HCT116 (cell line): ENCODE data around the gene CAMKK1. TPM values are rescaled to one million over a fixed set of nuclear protein-coding genes. Genes with fewer than 3 reads are reported as not detected.

Source experiments
- ATAC-seq: fragments of 200-7000 bp; cut with Tn5 transposase; 2 replicates; pipeline ENCODE4 v1.9.1; 2020; ENCODE audit warnings: mild to moderate bottlenecking, moderate library complexity
- BruUV-seq: library from RNA; stranded (reverse); fragments of 400-500 nt; replicated peaks from 2 replicates; lab custom pipeline; 2021; lab: Mats Ljungman, UMichigan
- CTCF ChIA-PET: fragments of 300-600 bp; sonication (Branson Sonifier 250); formaldehyde crosslinking; loops from one replicate; lab custom pipeline; 2021; ENCODE audit warnings: antibody characterized with exemption; lab: Charles Lee
- POLR2A ChIA-PET: fragments of 300-600, 350-600 bp; sonication (Branson Sonifier 250); formaldehyde crosslinking; loops from one replicate; lab custom pipeline; 2021; ENCODE audit warnings: antibody characterized with exemption; lab: Charles Lee
- RAD21 ChIA-PET, 2 experiments: fragments of 300-600 bp; sonication (Branson Sonifier 250); formaldehyde crosslinking; loops; one replicate each; lab custom pipeline; 2023; ENCODE audit warnings: low total read pairs in 2 of 2; ENCODE audit not compliant: uncharacterized antibody in 2 of 2, unreplicated experiment in 2 of 2, low non-redundant PET in 1 of 2; lab: Charles Lee
- DNase-seq: peaks from one replicate; pipeline ENCODE4 v3.0.0-alpha.2; 2010; ENCODE audit warnings: low read depth, low spot score
- H2AFZ ChIP-seq: fragments of 200-600 bp; shearing (Covaris generic), sonication (generic); 2 replicates; pipeline ENCODE4 v1.6.1; 2017; ENCODE audit warnings: low read depth, mixed run types, mixed read lengths, antibody characterized with exemption, low read length; ENCODE audit not compliant: poor library complexity, severe bottlenecking
- H3K27ac ChIP-seq: 2 replicates; pipeline ENCODE4 v1.5.1; 2012; ENCODE audit warnings: low read depth, low read length
- H3K27me3 ChIP-seq: fragments of 200-600 bp; sonication (generic); 2 replicates; pipeline ENCODE4 v1.6.1; 2016; ENCODE audit warnings: mixed run types, low read length, mixed read lengths; ENCODE audit not compliant: insufficient read depth
- H3K36me3 ChIP-seq, 2 experiments: fragments of 200-500 bp in 1 of 2; fragments of 200-600 bp in 1 of 2; sonication (Bioruptor generic) in 1 of 2; sonication (generic) in 1 of 2; 2 replicates each; pipeline versions ENCODE4 v1.5.1 to v1.6.1; 2014 to 2016; ENCODE audit warnings: low read length in 2 of 2, inconsistent platforms in 1 of 2, mixed read lengths in 1 of 2, mixed run types in 1 of 2; ENCODE audit not compliant: insufficient read depth in 2 of 2, control insufficient read depth in 1 of 2
- H3K4me1 ChIP-seq, 2 experiments: fragments of 200-600 bp in 1 of 2; sonication (generic) in 1 of 2; 2 replicates each; pipeline versions ENCODE4 v1.5.1 to v1.6.1; 2012 to 2017; ENCODE audit warnings: low read length in 2 of 2, inconsistent platforms in 1 of 2, mild to moderate bottlenecking in 1 of 2, mixed read lengths in 1 of 2, mixed run types in 1 of 2, moderate library complexity in 1 of 2; ENCODE audit not compliant: insufficient read depth in 2 of 2, control insufficient read depth in 1 of 2
- H3K4me2 ChIP-seq: fragments of 200-600 bp; sonication (generic); 2 replicates; pipeline ENCODE4 v1.6.1; 2017; ENCODE audit warnings: mixed run types, low read length, mixed read lengths
- H3K4me3 ChIP-seq, 2 experiments: fragments of 200-600 bp in 1 of 2; sonication (generic) in 1 of 2; replicated peaks in 1 of 2; 2 replicates each; pipeline ENCODE4 v1.5.1; 2011 to 2016; ENCODE audit warnings: low read length in 2 of 2, control low read depth in 1 of 2, low read depth in 1 of 2, mild to moderate bottlenecking in 1 of 2, mixed read lengths in 1 of 2, mixed run types in 1 of 2
- H3K79me2 ChIP-seq: fragments of 200-600 bp; sonication (generic); 2 replicates; pipeline ENCODE4 v1.6.1; 2017; ENCODE audit warnings: mild to moderate bottlenecking, mixed run types, low read length, moderate library complexity, mixed read lengths; ENCODE audit not compliant: insufficient read depth
- H3K9ac ChIP-seq: fragments of 200-600 bp; sonication (generic); 2 replicates; pipeline ENCODE4 v1.6.1; 2016; ENCODE audit warnings: low read length, mixed read lengths
- H3K9me2 ChIP-seq: fragments of 200-600 bp; sonication (generic), shearing (Covaris generic); 2 replicates; pipeline ENCODE4 v1.6.1; 2017; ENCODE audit warnings: mixed run types, mild to moderate bottlenecking, moderate library complexity; ENCODE audit not compliant: insufficient read depth
- H3K9me3 ChIP-seq, 2 experiments: fragments of 200-500 bp in 1 of 2; fragments of 200-600 bp in 1 of 2; sonication (Bioruptor generic) in 1 of 2; sonication (generic) in 1 of 2; 2 replicates each; pipeline ENCODE4 v1.6.1; 2014 to 2017; ENCODE audit warnings: low read length in 2 of 2, mixed read lengths in 2 of 2, inconsistent platforms in 1 of 2, low read depth in 1 of 2, mild to moderate bottlenecking in 1 of 2, mixed run types in 1 of 2, moderate library complexity in 1 of 2; ENCODE audit not compliant: control insufficient read depth in 1 of 2, insufficient read depth in 1 of 2
- H4K20me1 ChIP-seq: fragments of 200-600 bp; sonication (generic), shearing (Covaris generic); 2 replicates; pipeline ENCODE4 v1.6.1; 2017; ENCODE audit warnings: mixed run types, mild to moderate bottlenecking, moderate library complexity; ENCODE audit not compliant: insufficient read depth
- CBX3 ChIP-seq: IDR thresholded peaks from 2 replicates; pipeline ENCODE4 v1.6.1; 2012; ENCODE audit warnings: low read depth
- CEBPB ChIP-seq: IDR thresholded peaks from 2 replicates; pipeline ENCODE4 v1.6.1; 2012; ENCODE audit warnings: low read depth
- EGR1 ChIP-seq: IDR thresholded peaks from 2 replicates; pipeline ENCODE4 v1.6.1; 2012; ENCODE audit warnings: low read depth
- ELF1 ChIP-seq: IDR thresholded peaks from 2 replicates; pipeline ENCODE4 v1.6.1; 2012; ENCODE audit warnings: low read depth, borderline replicate concordance
- FOSL1 ChIP-seq: IDR thresholded peaks from 2 replicates; pipeline ENCODE4 v1.6.1; 2012; ENCODE audit warnings: low read depth
- RAD21 ChIP-seq: IDR thresholded peaks from 2 replicates; pipeline ENCODE4 v1.6.1; 2012; ENCODE audit warnings: low read depth, mild to moderate bottlenecking
- SIN3A ChIP-seq: IDR thresholded peaks from 2 replicates; pipeline ENCODE4 v1.6.1; 2012; ENCODE audit warnings: low read depth
- SP1 ChIP-seq: IDR thresholded peaks from 2 replicates; pipeline ENCODE4 v1.6.1; 2012; ENCODE audit warnings: low read depth
- SRF ChIP-seq: IDR thresholded peaks from 2 replicates; pipeline ENCODE4 v1.6.1; 2012; ENCODE audit warnings: low read depth
- YY1 ChIP-seq: IDR thresholded peaks from 2 replicates; pipeline ENCODE4 v1.6.1; 2011; ENCODE audit warnings: low read length, low read depth, moderate library complexity, mild to moderate bottlenecking; ENCODE audit not compliant: insufficient replicate concordance; ENCODE audit errors: extremely low read depth
- ZFX ChIP-seq: fragments of 450-650 bp; IDR thresholded peaks from 2 replicates; pipeline ENCODE4 v1.6.1; 2017
- intact Hi-C: fragments of 100-400 bp; cut with micrococcal nuclease; formaldehyde crosslinking; loops from 2 replicates; pipeline ENCODE4 v1.10.0; 2022
- total RNA-seq: library from RNA; stranded (reverse); gene quantifications from one replicate; pipeline ENCODE4 v1.2.1, GENCODE V29; 2021; ENCODE audit not compliant: unreplicated experiment

The CAMKK1 gene
- total RNA-seq, 1 experiment from 2014 or later: 10.6 TPM

DNA sequence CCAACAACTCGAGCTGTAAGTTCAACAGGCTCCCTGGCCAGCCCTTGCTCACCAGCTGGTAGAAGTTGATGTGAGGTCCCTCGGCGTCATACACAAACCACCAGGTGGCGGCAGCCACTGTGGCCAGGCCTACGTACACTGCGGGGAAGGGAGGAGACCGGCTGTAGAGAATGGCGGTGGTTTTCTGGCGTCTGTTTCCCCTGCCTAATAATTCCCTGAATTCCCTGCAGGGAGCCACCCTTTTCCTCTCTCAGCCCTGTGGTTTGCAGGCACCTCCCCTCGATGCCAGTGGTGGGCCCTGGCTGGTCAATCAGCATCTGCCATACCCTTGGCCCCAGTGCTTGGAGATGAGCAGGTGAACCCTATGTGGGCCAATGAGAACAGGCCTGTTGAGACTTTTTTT, 42.3 kb upstream of the CAMKK1 start (continued):
- peak; percentile 87 for TF ChIP-seq RAD21

DNA sequence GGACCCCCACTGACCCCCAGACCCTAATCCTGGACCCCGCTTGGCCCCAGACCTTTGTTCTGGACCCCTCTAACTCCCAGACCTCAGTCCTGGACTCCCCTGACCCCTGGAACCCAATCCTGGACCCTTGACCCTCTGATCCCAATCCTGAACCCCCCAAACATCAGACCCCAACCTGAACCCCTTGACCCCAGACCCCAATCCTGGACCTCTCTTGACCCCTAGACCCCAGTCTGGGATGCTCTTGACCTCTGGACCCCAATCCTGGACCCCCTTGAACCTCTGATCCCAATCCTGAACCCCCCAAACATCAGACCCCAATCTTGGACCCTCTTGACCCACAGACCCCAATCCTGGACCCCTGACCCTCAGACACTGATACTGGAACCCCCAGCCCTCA, 36.9 kb upstream of the CAMKK1 start:
- TF ChIP-seq YY1 (no peak), CEBPB (no peak), EGR1 (no peak), ELF1 (no peak), RAD21 (no peak), CBX3 (no peak), SIN3A (no peak)
- DNase-seq (no peak), ATAC-seq (no peak)
- H3K9me3 ChIP-seq: no peaks in the 10 kb centered on the region
- intact Hi-C loops: loop anchor here (5.0 kb wide), 1 partner anchor 483 kb away; no protein-coding TSS in a partner anchor
- no peaks in the 10 kb centered on the region for H4K20me1 ChIP-seq
- no peak overlapping the region for H2AFZ ChIP-seq
- ChIA-PET POLR2A (no interaction called here), CTCF (no interaction called here), RAD21 (no interaction called here)
- H3K4me2 ChIP-seq: no peak overlapping the region
- H3K36me3 ChIP-seq: no peaks in the 10 kb centered on the region
- no TSS peak for BruUV-seq
- no peaks in the 10 kb centered on the region for H3K9me2 ChIP-seq
- no peak overlapping the region for H3K4me3 ChIP-seq
- no peaks in the 10 kb centered on the region for H3K79me2 ChIP-seq
- H3K9ac ChIP-seq: no peak overlapping the region
- H3K27ac ChIP-seq: no peak overlapping the region
- H3K27me3 ChIP-seq: no peaks in the 10 kb centered on the region
- H3K4me1 ChIP-seq: no peaks in the 10 kb centered on the region

DNA sequence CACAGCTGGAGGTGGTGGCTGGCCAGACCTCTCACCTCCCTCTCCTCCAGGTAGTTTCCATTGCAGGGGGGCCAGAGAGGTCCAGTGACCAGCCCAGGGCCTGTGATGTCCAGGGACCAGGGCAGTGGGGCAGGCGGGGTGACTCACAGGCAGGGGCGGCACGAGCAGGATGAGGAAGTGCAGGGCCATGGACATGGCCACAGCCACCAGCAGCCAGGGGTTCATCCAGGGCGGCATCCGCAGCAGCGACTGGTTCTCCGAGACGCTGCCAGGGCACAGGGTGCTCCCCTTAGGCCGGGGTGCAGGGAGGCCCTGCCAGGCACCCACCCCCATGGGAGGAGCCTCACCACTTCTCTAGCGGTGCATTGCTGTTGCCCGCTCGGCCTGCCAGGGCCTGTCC, 36.3 kb upstream of the CAMKK1 start:
- Histone ChIP-seq H3K9me2 (no peaks in the 10 kb centered on the region), H3K4me1 (no peaks in the 10 kb centered on the region), H3K4me3 (no peak overlapping the region), H2AFZ (no peak overlapping the region), H3K4me2 (no peak overlapping the region), H3K27ac (no peak overlapping the region), H3K79me2 (no peaks in the 10 kb centered on the region), H3K27me3 (no peaks in the 10 kb centered on the region), H3K36me3 (no peaks in the 10 kb centered on the region), H3K9ac (no peak overlapping the region), H3K9me3 (no peaks in the 10 kb centered on the region), H4K20me1 (no peaks in the 10 kb centered on the region)
- ChIA-PET CTCF (no interaction called here), RAD21 (no interaction called here), POLR2A (no interaction called here)
- no TSS peak for BruUV-seq
- ATAC-seq: no peak
- no peak for DNase-seq
- intact Hi-C loops: no loop called here
- no peak for TF ChIP-seq SP1
- no peak for TF ChIP-seq FOSL1
- no peak for TF ChIP-seq ZFX
- no peak for TF ChIP-seq RAD21
- TF ChIP-seq CEBPB: no peak
- no peak for TF ChIP-seq SRF
